ENCODE measurements around the gene ZNF219.
"Not testable (repeated sequence)": the region's sequence is repeated elsewhere in the genome, so short reads cannot be mapped to it uniquely, and the experiment has no call there.

ZNF219 gene

DNA sequence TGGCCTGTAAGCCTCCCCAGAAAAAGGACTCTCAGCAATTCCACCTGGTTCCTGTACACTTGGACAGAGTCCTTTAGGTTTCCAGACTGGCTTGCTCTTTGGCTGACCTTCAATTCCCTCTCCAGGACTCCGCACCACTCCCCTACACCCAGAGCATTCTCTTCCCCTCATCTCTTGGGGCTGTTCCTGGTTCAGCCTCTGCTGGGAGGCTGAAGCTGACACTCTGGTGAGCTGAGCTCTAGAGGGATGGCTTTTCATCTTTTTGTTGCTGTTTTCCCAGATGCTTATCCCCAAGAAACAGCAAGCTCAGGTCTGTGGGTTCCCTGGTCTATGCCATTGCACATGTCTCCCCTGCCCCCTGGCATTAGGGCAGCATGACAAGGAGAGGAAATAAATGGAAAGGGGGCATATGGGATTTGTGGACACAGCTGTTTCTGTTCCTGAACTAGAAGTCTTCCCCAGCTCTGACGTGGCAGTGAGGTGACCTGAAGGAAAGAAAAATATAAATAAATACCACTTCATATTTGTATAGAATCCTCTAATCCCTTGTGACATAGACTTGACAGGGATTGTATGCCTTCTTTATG, 55.0 kb downstream of the ZNF219 start:
- TF ChIP-seq, protein P1, sequence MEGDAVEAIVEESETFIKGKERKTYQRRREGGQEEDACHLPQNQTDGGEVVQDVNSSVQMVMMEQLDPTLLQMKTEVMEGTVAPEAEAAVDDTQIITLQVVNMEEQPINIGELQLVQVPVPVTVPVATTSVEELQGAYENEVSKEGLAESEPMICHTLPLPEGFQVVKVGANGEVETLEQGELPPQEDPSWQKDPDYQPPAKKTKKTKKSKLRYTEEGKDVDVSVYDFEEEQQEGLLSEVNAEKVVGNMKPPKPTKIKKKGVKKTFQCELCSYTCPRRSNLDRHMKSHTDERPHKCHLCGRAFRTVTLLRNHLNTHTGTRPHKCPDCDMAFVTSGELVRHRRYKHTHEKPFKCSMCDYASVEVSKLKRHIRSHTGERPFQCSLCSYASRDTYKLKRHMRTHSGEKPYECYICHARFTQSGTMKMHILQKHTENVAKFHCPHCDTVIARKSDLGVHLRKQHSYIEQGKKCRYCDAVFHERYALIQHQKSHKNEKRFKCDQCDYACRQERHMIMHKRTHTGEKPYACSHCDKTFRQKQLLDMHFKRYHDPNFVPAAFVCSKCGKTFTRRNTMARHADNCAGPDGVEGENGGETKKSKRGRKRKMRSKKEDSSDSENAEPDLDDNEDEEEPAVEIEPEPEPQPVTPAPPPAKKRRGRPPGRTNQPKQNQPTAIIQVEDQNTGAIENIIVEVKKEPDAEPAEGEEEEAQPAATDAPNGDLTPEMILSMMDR (IDR thresholded peaks at IDR 0.05; ENCODE audit: borderline replicate concordance, control extremely low read depth, extremely low read depth, insufficient read depth, missing control alignments): no peak
- DNase-seq (ENCODE audit: low spot score): no peak
- in situ Hi-C loops (cut with MboI; ENCODE audit: low sequenced_read_pairs, unreplicated experiment): no loop called here

DNA sequence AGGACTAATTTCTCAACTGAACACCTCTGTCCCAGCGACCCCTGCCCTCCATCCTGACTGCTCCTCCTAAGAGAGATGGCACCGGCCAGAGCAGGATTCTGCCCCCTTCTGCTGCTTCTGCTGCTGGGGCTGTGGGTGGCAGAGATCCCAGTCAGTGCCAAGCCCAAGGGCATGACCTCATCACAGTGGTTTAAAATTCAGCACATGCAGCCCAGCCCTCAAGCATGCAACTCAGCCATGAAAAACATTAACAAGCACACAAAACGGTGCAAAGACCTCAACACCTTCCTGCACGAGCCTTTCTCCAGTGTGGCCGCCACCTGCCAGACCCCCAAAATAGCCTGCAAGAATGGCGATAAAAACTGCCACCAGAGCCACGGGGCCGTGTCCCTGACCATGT, 55.5 kb downstream of the ZNF219 start:
- no peak for DNase-seq (ENCODE audit: low spot score)
- in situ Hi-C loops (cut with MboI; ENCODE audit: low sequenced_read_pairs, unreplicated experiment): no loop called here
- TF ChIP-seq, protein P1 (IDR thresholded peaks at IDR 0.05; ENCODE audit: borderline replicate concordance, control extremely low read depth, extremely low read depth, insufficient read depth, missing control alignments): no peak

DNA sequence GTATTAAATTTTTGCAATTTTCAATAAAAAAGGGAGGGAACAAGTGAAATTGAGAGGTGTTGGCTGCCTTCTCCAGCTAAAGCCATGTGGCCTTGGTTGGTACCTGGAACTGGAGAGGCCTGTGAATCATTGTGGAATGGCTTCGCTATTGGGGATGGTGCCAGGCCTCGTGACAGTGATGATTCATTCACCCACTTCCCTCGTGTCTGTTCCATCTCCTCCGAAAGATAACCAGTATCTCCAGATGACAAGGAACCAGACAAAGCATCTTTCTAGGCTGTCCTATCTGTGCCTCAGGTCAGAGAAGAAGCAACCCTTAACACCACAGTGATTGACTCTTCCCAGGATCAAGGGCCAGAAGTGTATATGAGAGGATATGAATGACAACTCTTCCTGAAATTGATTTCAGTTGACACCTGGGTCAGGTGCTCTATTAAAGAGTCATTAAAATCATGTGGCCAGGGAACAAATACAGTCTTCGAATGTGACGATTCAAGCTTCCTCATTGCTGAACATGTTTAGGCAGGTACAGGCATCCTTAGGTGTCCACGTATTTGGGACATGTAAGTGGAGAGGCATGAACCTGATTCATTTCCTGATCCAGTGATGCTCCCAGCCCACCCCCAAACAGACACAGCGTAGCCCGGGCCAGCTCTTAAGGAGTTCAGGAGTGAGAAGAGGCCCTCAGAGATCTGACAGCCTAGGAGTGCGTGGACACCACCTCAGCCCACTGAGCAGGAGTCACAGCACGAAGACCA, 56.6 kb downstream of the ZNF219 start, which contains the start of gene RNASE7:
Gene RNASE7, plus strand, starts transcription at position 687 of the 758 bp plus-strand sequence. CDS start 631 bp downstream, outside the sequence.
- in situ Hi-C loops (cut with MboI; ENCODE audit: low sequenced_read_pairs, unreplicated experiment): no loop called here
- no peak for DNase-seq (ENCODE audit: low spot score)
- TF ChIP-seq, protein P1 (IDR thresholded peaks at IDR 0.05; ENCODE audit: borderline replicate concordance, control extremely low read depth, extremely low read depth, insufficient read depth, missing control alignments): no peak

- in situ Hi-C loops (cut with MboI; ENCODE audit: low sequenced_read_pairs, unreplicated experiment): not testable (repeated sequence)
Measured at GRCh38 chr14:21040941-21041340, 57.5 kb downstream of the ZNF219 start.

DNA sequence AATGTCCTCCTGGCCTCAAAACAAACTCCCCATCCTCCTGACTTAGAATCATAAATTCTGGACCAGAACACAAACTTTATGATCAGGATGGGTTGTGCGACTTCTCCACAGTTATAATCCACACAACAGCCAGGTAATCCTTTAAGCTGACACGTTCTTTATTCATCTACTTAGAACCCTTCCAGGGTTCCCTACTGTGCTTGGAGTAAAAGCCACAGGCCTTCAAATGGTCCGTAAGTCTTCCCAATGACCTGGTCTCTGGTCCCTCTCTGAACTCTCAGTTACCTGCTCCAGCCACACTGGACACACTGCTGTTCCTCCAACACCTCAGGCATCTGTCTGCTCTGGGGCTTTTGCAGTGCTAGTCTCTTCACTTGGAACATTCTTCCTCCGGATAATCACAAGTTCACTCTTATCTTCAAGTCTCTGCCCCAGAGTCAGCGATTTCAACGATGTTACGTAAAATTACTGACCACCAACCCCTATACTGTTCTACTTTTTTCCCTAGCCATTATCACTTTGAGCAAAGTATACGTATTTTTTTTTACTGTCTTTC, 58.0 kb downstream of the ZNF219 start:
- in situ Hi-C loops (cut with MboI; ENCODE audit: low sequenced_read_pairs, unreplicated experiment): no loop called here
- TF ChIP-seq, protein P1 (IDR thresholded peaks at IDR 0.05; ENCODE audit: borderline replicate concordance, control extremely low read depth, extremely low read depth, insufficient read depth, missing control alignments): no peak
- no peak for DNase-seq (ENCODE audit: low spot score)

More at GRCh38 chr14:21040941-21041340, 57.5 kb downstream of the ZNF219 start:
- not testable (repeated sequence) for DNase-seq (ENCODE audit: low spot score)

All from GM13976 (cell line).